ENCODE data around the gene RUFY3.
"Not testable (repeated sequence)": the region's sequence is repeated elsewhere in the genome, so short reads cannot be mapped to it uniquely, and the experiment has no call there.

RUFY3 gene

GRCh38 chr4:70793626-70794025 lies 71.9 kb downstream of the RUFY3 start:
- no peak for DNase-seq

- DNase-seq = no peak
Observed at GRCh38 chr4:70801265-70801809, 79.6 kb downstream of the RUFY3 start.

GRCh38 chr4:70802928-70803580 lies 81.3 kb downstream of the RUFY3 start:
- no peak for DNase-seq

DNA sequence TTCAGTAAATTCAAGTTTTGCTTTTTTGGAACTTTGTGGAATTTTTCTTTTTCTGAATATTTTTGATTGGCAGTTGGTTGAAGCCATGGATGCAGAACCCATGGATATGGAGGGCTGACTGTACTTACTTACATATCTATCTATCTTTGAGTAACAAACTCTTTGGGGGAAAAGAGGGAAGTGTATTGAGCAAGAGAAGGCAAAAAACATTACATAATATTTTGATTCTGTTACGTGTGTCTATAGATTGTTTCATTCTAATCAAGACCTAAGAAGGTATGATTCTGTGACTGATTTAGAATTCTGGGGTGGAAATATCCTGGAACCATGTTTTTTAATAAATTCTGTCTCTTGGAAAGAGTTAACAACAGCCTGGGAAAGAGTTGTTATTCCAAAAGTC lies 86.4 kb downstream of the RUFY3 start:
- no peak for DNase-seq

DNA sequence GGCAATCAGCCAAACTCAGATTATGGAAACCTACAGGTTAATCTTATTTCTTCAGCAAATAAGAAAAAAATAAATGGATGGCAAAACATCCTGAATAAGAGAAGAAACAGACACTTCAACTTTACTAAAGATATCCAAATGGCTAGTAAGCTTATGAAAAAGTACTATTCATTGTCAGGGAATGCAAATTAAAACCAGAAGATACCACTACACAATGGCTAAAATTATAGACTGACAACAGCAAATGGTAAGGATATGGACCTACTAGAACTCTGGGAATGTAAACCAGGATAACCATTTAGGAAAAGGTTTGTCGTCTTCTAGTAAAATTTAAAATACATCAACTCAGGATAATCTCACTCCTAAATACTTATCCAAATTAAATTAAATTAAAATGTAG lies 93.6 kb downstream of the RUFY3 start:
- DNase-seq = no peak

GRCh38 chr4:70816894-70817293 lies 95.1 kb downstream of the RUFY3 start:
- no peak for DNase-seq

- no peak for DNase-seq
Observed at GRCh38 chr4:70818173-70818855, 96.5 kb downstream of the RUFY3 start.

DNA sequence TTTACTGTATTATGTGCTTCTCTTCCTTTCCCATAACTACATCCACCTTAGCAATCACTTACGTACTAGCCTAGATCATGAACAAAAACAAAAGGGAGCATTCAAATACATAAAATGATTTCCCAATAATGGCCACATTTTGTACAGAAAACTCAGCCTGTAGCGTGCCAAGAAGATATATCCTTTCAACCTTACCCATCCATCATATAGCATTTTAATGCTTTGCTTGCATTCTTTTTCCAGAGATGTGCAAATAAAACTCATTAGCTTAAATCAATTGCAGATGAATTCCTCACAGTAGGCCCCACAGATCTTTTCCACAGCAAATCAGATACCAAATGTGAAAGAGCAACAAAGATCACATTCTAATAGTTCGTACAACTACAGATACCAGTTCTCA lies 97.2 kb downstream of the RUFY3 start:
- no peak for DNase-seq

- no peak for DNase-seq
Observed at GRCh38 chr4:70829015-70829414, 107.3 kb downstream of the RUFY3 start.

GRCh38 chr4:70829492-70829891 lies 107.7 kb downstream of the RUFY3 start:
- no peak for DNase-seq

DNA sequence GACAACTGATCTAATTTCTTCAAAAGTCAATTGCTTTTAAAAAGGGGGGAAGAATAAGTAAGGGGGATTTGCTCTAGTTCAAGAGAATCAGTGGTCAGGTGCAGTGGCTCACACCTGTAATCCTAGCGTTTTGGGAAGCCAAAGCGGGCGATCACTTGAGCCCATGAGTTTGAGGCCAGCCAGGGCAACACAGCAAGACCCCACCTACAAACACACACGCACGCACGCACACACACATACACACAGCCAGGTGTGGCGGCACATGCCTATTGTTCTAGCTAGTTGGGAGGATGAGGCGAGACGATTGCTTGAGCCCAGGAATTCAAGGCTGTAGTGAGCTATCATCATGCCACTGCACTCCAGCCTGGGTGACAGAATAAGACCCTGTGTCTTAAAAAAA lies 108.3 kb downstream of the RUFY3 start:
- no peak for DNase-seq

GRCh38 chr4:70831293-70831692 lies 109.5 kb downstream of the RUFY3 start:
- DNase-seq = no peak

DNA sequence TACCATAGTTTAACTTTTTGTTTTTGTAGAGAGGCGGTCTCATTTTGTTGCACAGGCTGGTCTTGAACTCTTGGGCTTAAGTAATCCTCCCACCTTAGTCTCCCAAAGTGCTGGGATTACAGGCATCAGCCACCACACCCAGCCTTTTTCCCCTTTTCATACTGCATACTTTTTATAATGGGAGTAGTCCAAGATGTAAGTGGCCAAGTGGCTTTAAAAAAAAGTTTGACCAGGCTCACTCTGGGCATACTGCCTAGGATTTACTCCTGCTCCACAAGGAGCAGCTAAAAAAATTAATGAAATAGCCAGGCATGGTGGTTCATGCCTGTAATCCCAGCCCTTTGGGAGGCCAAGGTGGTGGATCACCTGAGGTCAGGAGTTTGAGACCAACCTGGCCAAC lies 111.9 kb downstream of the RUFY3 start:
- no peak for DNase-seq

DNA sequence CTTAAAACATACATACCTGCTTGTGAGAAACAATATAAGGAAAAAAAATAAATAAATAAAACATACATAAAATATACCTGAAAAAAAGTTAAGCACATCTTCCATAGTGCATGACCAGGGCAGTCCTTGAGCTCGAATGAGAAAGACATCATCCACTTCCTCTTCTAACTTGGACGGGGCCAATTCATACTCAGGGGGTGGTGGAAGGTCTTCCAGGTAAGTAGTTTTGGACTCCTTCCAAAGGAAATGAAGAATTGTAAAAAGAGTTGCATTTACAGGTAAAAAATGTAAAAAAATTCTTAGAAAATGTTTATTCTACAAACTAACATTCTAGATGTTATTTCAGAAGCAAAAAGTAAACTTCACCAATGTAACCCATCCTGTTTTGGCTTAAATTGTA lies 114.3 kb downstream of the RUFY3 start:
- no peak for DNase-seq

GRCh38 chr4:70838204-70838603 lies 116.4 kb downstream of the RUFY3 start:
- DNase-seq = no peak

GRCh38 chr4:70838666-70839588 lies 117.2 kb downstream of the RUFY3 start:
- DNase-seq = peak; percentile 56 to 68

GRCh38 chr4:70839589-70840093 lies 117.9 kb downstream of the RUFY3 start, which contains the start of gene GRSF1:
Gene GRSF1 (minus strand): TSS chr4:70839890. CDS start chr4:70839827, 63 bp downstream.
- DNase-seq = peak; percentile 93 to 95

- peak in 1 of 2 donors; percentile 72 for DNase-seq
Observed at GRCh38 chr4:70840137-70840536, 118.4 kb downstream of the RUFY3 start.

- not testable (repeated sequence) for DNase-seq
Observed at GRCh38 chr4:70840631-70841030, 118.9 kb downstream of the RUFY3 start.

- no peak for DNase-seq
Observed at GRCh38 chr4:70841211-70841610, 119.4 kb downstream of the RUFY3 start.

- no peak for DNase-seq
Observed at GRCh38 chr4:70841951-70842350, 120.2 kb downstream of the RUFY3 start.

- no peak for DNase-seq
Observed at GRCh38 chr4:70842761-70843435, 121.1 kb downstream of the RUFY3 start.

Measured in CD4-positive, alpha-beta T cell treated with Interferon alpha-2 for 1 hour (primary cell).